ENCODE results near the gene SIAH1. TPM values are rescaled to one million over a fixed set of nuclear protein-coding genes. Genes with fewer than 3 reads are reported as not detected.

SIAH1 gene
- total RNA-seq, 1 donor from 2014 or later = 34.5 TPM

GRCh38 chr16:48335961-48336360, 49.3 kb downstream of the SIAH1 start:
- H3K27me3 Mint-ChIP-seq (ENCODE audit: low read depth) = no peaks in the 10 kb centered on the region
- H3K4me1 Mint-ChIP-seq (ENCODE audit: low read depth) = peaks cover 36% of the 10 kb centered on the region
- H3K36me3 Mint-ChIP-seq (ENCODE audit: low read depth) = peaks cover 36% of the 10 kb centered on the region
- H3K9me3 Mint-ChIP-seq (ENCODE audit: low read depth) = peaks cover 5% of the 10 kb centered on the region
- DNase-seq (ENCODE audit: low spot score) = no peak
- H3K27ac Mint-ChIP-seq (ENCODE audit: unreplicated experiment) = peak overlapping the region; percentile 99
- peak overlapping the region; percentile 31 for H3K4me3 Mint-ChIP-seq (ENCODE audit: unreplicated experiment)
- TF ChIP-seq CTCF (IDR thresholded peaks at IDR 0.05) = no peak

- no peak for TF ChIP-seq CTCF (IDR thresholded peaks at IDR 0.05)
- Mint-ChIP-seq H3K9me3 (ENCODE audit: low read depth) (peaks cover 5% of the 10 kb centered on the region), H3K36me3 (ENCODE audit: low read depth) (peaks cover 31% of the 10 kb centered on the region), H3K4me1 (ENCODE audit: low read depth) (peaks cover 47% of the 10 kb centered on the region), H3K27me3 (ENCODE audit: low read depth) (no peaks in the 10 kb centered on the region), H3K27ac (ENCODE audit: unreplicated experiment) (no peak overlapping the region), H3K4me3 (ENCODE audit: unreplicated experiment) (no peak overlapping the region)
- no peak for DNase-seq (ENCODE audit: low spot score)
Observed at GRCh38 chr16:48334325-48334724, 50.9 kb downstream of the SIAH1 start.

- peaks cover 26% of the 10 kb centered on the region for H3K36me3 Mint-ChIP-seq (ENCODE audit: low read depth)
- H3K4me1 Mint-ChIP-seq (ENCODE audit: low read depth) = peaks cover 42% of the 10 kb centered on the region
- H3K27me3 Mint-ChIP-seq (ENCODE audit: low read depth) = no peaks in the 10 kb centered on the region
- peaks cover 5% of the 10 kb centered on the region for H3K9me3 Mint-ChIP-seq (ENCODE audit: low read depth)
- no peak overlapping the region for H3K27ac Mint-ChIP-seq (ENCODE audit: unreplicated experiment)
- no peak for TF ChIP-seq CTCF (IDR thresholded peaks at IDR 0.05)
- no peak for DNase-seq (ENCODE audit: low spot score)
- H3K4me3 Mint-ChIP-seq (ENCODE audit: unreplicated experiment) = no peak overlapping the region
Observed at GRCh38 chr16:48332978-48333377, 52.2 kb downstream of the SIAH1 start.

GRCh38 chr16:48330841-48331192, 54.4 kb downstream of the SIAH1 start:
- Mint-ChIP-seq H3K36me3 (ENCODE audit: low read depth) (peaks cover 16% of the 10 kb centered on the region), H3K9me3 (ENCODE audit: low read depth) (no peaks in the 10 kb centered on the region), H3K27me3 (ENCODE audit: low read depth) (no peaks in the 10 kb centered on the region), H3K4me1 (ENCODE audit: low read depth) (peaks cover 26% of the 10 kb centered on the region), H3K4me3 (ENCODE audit: unreplicated experiment) (no peak overlapping the region), H3K27ac (ENCODE audit: unreplicated experiment) (no peak overlapping the region)
- no peak for TF ChIP-seq CTCF (IDR thresholded peaks at IDR 0.05)
- no peak for DNase-seq (ENCODE audit: low spot score)

- DNase-seq (ENCODE audit: low spot score) = no peak
- Mint-ChIP-seq H3K27ac (ENCODE audit: unreplicated experiment) (no peak overlapping the region), H3K4me3 (ENCODE audit: unreplicated experiment) (no peak overlapping the region), H3K9me3 (ENCODE audit: low read depth) (no peaks in the 10 kb centered on the region), H3K4me1 (ENCODE audit: low read depth) (peaks cover 22% of the 10 kb centered on the region), H3K27me3 (ENCODE audit: low read depth) (no peaks in the 10 kb centered on the region), H3K36me3 (ENCODE audit: low read depth) (peaks cover 14% of the 10 kb centered on the region)
- no peak for TF ChIP-seq CTCF (IDR thresholded peaks at IDR 0.05)
Observed at GRCh38 chr16:48330189-48330840, 54.9 kb downstream of the SIAH1 start.
